Measurements from ENCODE around the gene EID3.
"Not testable (repeated sequence)": the region's sequence is repeated elsewhere in the genome, so short reads cannot be mapped to it uniquely, and the experiment has no call there.

EID3 gene

GRCh38 chr12:104329707-104330532, 26.4 kb downstream of the EID3 start:
- POLR2A ChIA-PET (ENCODE audit: low non-redundant PET), result no interaction called here

GRCh38 chr12:104331376-104331775, 27.8 kb downstream of the EID3 start:
- H3K27ac ChIP-seq, result no peak overlapping the region
- TF ChIP-seq, protein P1, sequence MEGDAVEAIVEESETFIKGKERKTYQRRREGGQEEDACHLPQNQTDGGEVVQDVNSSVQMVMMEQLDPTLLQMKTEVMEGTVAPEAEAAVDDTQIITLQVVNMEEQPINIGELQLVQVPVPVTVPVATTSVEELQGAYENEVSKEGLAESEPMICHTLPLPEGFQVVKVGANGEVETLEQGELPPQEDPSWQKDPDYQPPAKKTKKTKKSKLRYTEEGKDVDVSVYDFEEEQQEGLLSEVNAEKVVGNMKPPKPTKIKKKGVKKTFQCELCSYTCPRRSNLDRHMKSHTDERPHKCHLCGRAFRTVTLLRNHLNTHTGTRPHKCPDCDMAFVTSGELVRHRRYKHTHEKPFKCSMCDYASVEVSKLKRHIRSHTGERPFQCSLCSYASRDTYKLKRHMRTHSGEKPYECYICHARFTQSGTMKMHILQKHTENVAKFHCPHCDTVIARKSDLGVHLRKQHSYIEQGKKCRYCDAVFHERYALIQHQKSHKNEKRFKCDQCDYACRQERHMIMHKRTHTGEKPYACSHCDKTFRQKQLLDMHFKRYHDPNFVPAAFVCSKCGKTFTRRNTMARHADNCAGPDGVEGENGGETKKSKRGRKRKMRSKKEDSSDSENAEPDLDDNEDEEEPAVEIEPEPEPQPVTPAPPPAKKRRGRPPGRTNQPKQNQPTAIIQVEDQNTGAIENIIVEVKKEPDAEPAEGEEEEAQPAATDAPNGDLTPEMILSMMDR (conservative IDR thresholded peaks at IDR 0.05; ENCODE audit: low read depth), result no peak
- ChIA-PET CTCF (no interaction called here), POLR2A (ENCODE audit: low non-redundant PET) (no interaction called here)
- DNase-seq (ENCODE audit: low spot score), result no peak

More at GRCh38 chr12:104329707-104330532, 26.4 kb downstream of the EID3 start:
- CTCF ChIA-PET, result no interaction called here
- H3K27ac ChIP-seq, result no peak overlapping the region
- TF ChIP-seq, protein P1 (conservative IDR thresholded peaks at IDR 0.05; ENCODE audit: low read depth), result no peak
- no peak for DNase-seq (ENCODE audit: low spot score)

- H3K27ac ChIP-seq; CTCF ChIA-PET; POLR2A ChIA-PET (ENCODE audit: low non-redundant PET); DNase-seq (ENCODE audit: low spot score): not testable (repeated sequence)
These were observed 28.7 kb downstream of the EID3 start for GRCh38 chr12:104332273-104332672.

DNA sequence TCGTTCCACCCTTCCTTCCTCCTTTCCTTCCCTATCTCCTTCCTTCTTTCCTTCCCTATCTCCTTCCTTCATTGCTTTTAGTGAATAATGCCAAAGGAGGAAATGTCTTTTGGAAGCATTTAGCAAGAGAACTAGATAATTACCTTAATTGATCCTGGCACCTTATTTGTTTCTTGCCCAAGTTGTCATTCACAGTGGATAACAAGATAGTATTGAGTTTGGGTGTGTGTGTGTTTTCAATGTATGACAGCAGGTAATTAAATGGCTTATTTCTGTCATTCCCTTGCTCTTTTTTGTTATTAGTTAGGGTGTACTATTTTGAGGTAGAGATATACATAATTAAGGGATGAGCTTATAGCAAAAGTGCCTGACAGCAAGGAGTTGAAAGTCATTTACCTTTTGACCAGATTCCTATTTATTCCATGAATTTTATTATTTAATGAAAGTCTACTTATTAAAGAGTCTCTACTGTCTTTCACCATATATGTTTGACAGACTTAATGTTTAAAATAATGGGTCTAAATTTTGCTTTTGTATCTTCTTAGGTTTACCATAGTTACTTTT, 30.2 kb downstream of the EID3 start:
- no peak for DNase-seq (ENCODE audit: low spot score)
- H3K27ac ChIP-seq, result no peak overlapping the region
- TF ChIP-seq, protein P1 (conservative IDR thresholded peaks at IDR 0.05; ENCODE audit: low read depth), result no peak
- ChIA-PET CTCF (no interaction called here), POLR2A (ENCODE audit: low non-redundant PET) (no interaction called here)

DNA sequence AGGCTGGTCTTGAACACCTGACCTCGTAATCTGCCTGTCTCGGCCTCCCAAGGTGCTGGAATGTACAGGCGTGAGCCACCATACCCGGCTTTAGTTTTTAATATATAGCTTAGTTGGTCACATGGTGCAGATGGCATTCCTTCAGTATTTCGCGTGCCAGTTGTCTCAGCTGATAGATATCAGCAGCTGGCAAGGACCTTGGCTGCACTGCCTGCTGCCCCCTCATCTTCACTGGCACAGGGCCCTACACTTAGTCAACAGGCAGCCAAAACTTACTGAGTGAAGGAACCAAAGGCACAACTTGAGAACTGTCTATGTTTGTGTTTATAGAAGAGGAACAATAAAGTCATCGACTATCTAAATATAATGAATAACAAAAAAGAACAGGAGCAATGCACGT, 31.0 kb downstream of the EID3 start:
- TF ChIP-seq, protein P1 (conservative IDR thresholded peaks at IDR 0.05; ENCODE audit: low read depth), result no peak
- no peak for DNase-seq (ENCODE audit: low spot score)
- ChIA-PET POLR2A (ENCODE audit: low non-redundant PET) (no interaction called here), CTCF (no interaction called here)
- H3K27ac ChIP-seq, result no peak overlapping the region

- ChIA-PET CTCF (no interaction called here), POLR2A (ENCODE audit: low non-redundant PET) (no interaction called here)
- DNase-seq (ENCODE audit: low spot score), result no peak
- H3K27ac ChIP-seq, result no peak overlapping the region
- TF ChIP-seq, protein P1 (conservative IDR thresholded peaks at IDR 0.05; ENCODE audit: low read depth), result no peak
These were observed 32.6 kb downstream of the EID3 start for GRCh38 chr12:104336115-104336514.

DNA sequence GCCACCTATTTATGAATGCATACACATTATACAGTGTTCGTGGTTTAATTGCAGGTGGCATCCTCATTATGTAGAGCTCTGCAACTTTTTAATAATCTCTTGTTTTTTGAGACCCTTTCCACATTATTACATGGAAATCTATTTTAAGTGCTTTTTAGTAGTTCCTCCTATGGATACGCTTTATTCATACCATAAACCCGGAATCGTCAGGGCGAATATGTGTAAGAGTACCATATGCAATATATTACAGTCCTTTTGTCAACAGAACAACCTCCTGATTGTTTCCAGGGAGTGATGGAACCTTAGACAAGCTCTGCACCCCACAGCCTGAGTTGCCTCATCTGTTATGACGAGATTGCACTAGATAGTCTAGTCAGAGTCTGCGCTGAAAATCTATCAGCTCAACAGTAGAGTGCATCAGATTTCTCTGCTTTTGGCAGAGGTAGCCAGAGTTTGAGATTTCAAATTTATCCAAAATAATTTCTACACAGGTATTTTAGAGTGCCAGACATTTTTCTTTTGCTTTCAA, 33.6 kb downstream of the EID3 start:
- no peak for DNase-seq (ENCODE audit: low spot score)
- ChIA-PET CTCF (interaction anchor here (0.7 kb wide), 1 partner anchor 232 kb away, joined by 4 read pairs; no protein-coding TSS in a partner anchor), POLR2A (ENCODE audit: low non-redundant PET) (no interaction called here)
- TF ChIP-seq, protein P1 (conservative IDR thresholded peaks at IDR 0.05; ENCODE audit: low read depth), result no peak
- no peak overlapping the region for H3K27ac ChIP-seq

Measured in RWPE1 (cell line).